K562 (cell line): ENCODE results near the gene LIMS1. TPM values are rescaled to one million over a fixed set of nuclear protein-coding genes. Genes with fewer than 3 reads are reported as not detected.
A peak's percentile ranks its signal among the peaks of the same experiment; 100 is the strongest.

Experiments
- CC2D1A ChIP-seq: fragments of 450-650 bp; IDR thresholded peaks from 2 replicates; pipeline ENCODE4 v1.6.1; 2017; ENCODE audit warnings: mild to moderate bottlenecking
- EP300 ChIP-seq: IDR thresholded peaks from 2 replicates; pipeline ENCODE4 v1.6.1; 2012; ENCODE audit warnings: low read length, improper control_type of control experiment
- FOXJ3 ChIP-seq: sonication (generic); formaldehyde crosslinking; IDR thresholded peaks from 2 replicates; pipeline ENCODE4 v1.4.0; 2020; ENCODE audit warnings: mild to moderate bottlenecking, missing genetic modification reagents
- HDGF ChIP-seq: fragments of 450-650 bp; IDR thresholded peaks from 2 replicates; pipeline ENCODE4 v1.6.1; 2016
- HNRNPLL ChIP-seq: fragments of 200-400 bp; formaldehyde crosslinking; IDR thresholded peaks from 2 replicates; pipeline ENCODE4 v1.6.1; 2017; ENCODE audit warnings: low read length, low read depth, mild to moderate bottlenecking; ENCODE audit not compliant: poor library complexity, severe bottlenecking
- KDM1A ChIP-seq, 2 experiments: fragments of 450-650 bp; IDR thresholded peaks; 2 replicates each; pipeline ENCODE4 v1.6.1; 2016; ENCODE audit warnings: mild to moderate bottlenecking in 2 of 2
- MAFG ChIP-seq: fragments of 450-650 bp; conservative IDR thresholded peaks from 2 replicates; pipeline ENCODE4 v1.6.1; 2016; ENCODE audit warnings: missing genetic modification characterization, missing compliant biosample characterization
- MITF ChIP-seq: IDR thresholded peaks from 2 replicates; pipeline ENCODE4 v1.6.1; 2014; ENCODE audit warnings: antibody characterized with exemption
- POLR2H ChIP-seq: IDR thresholded peaks from 2 replicates; pipeline ENCODE4 v1.6.1; 2016; ENCODE audit warnings: missing genetic modification characterization, low read depth, mild to moderate bottlenecking, control low read depth, missing compliant biosample characterization, moderate library complexity
- RCOR1 ChIP-seq, 2 experiments: IDR thresholded peaks; 2 replicates each; pipeline ENCODE4 v1.6.1; 2012; ENCODE audit warnings: low read depth in 2 of 2, low read length in 2 of 2, borderline replicate concordance in 1 of 2, improper control_type of control experiment in 1 of 2
- SIN3A ChIP-seq, 2 experiments: fragments of 150-350 bp in 1 of 2; IDR thresholded peaks; 2 replicates each; pipeline ENCODE4 v1.6.1; 2011 to 2016; ENCODE audit warnings: borderline replicate concordance in 2 of 2, low read depth in 2 of 2, low read length in 2 of 2, mild to moderate bottlenecking in 2 of 2, moderate library complexity in 2 of 2; ENCODE audit not compliant: control insufficient read depth in 1 of 2
- STAG1 ChIP-seq: sonication (generic); formaldehyde crosslinking; IDR thresholded peaks from 2 replicates; pipeline ENCODE4 v1.5.0; 2020; ENCODE audit warnings: missing genetic modification reagents, borderline replicate concordance
- TBL1XR1 ChIP-seq, 2 experiments: IDR thresholded peaks; 2 replicates each; pipeline ENCODE4 v1.6.1; 2012; ENCODE audit warnings: improper control_type of control experiment in 2 of 2, low read length in 2 of 2, mild to moderate bottlenecking in 1 of 2
- TCF7 ChIP-seq: sonication (generic); IDR thresholded peaks from 2 replicates; pipeline ENCODE4 v1.6.1; 2016; ENCODE audit warnings: antibody characterized with exemption, borderline replicate concordance
- YBX1 ChIP-seq: fragments of 450-650 bp; IDR thresholded peaks from 2 replicates; pipeline ENCODE4 v1.7.1; 2016; ENCODE audit warnings: mild to moderate bottlenecking
- ZNF24 ChIP-seq: fragments of 450-650 bp; IDR thresholded peaks from 2 replicates; pipeline ENCODE4 v1.6.1; 2016
- ZNF347 ChIP-seq: fragments of 450-650 bp; formaldehyde crosslinking; IDR thresholded peaks from 2 replicates; pipeline ENCODE4 v1.4.0; 2020; ENCODE audit warnings: low read depth, mild to moderate bottlenecking, moderate library complexity
- ZNF518B ChIP-seq: fragments of 250-450 bp; sonication (Bioruptor Pico); IDR thresholded peaks from 2 replicates; pipeline ENCODE4 v1.5.0; 2021; ENCODE audit warnings: mild to moderate bottlenecking, moderate library complexity
- ZNF717 ChIP-seq: fragments of 250-450 bp; sonication (Bioruptor Pico); IDR thresholded peaks from 2 replicates; pipeline ENCODE4 v1.5.0; 2021
- polyA plus RNA-seq, 8 experiments: library from polyadenylated mRNA; depleted of rRNA in 4 of 8; stranded (reverse) in 5 of 8; unstranded in 3 of 8; fragments of >200 nt; fragmentation: Nextera tagmentation in 2 of 8; fragmentation: Illumina TruSeq in 1 of 8; extraction: Ambion mirVana in 2 of 8; extraction: Trizol in 1 of 8; gene quantifications; 2 replicates each; pipeline versions ENCODE4 v1.2.1 to v1.2.3, GENCODE V29; 2011 to 2014; ENCODE audit warnings: inconsistent platforms in 1 of 8, missing spikeins in 1 of 8
- total RNA-seq, 7 experiments: library from RNA; depleted of rRNA in 6 of 7; stranded (reverse); fragments of >200 nt in 6 of 7; fragmentation: Illumina TruSeq in 2 of 7; extraction: Trizol in 2 of 7; gene quantifications; 2 replicates each; pipeline versions ENCODE4 v1.2.1 to v1.2.3, GENCODE V29; 2011 to 2021; ENCODE audit warnings: low replicate concordance in 1 of 7
- TF ChIP-seq, protein P1 (sequence below): fragments of 250-450 bp; sonication (Bioruptor Pico); IDR thresholded peaks from 2 replicates; pipeline ENCODE4 v1.8.0; 2021; ENCODE audit warnings: moderate library complexity, mild to moderate bottlenecking, inconsistent platforms
- TF ChIP-seq, protein P2 (sequence below): fragments of 450-650 bp; IDR thresholded peaks from 2 replicates; pipeline ENCODE4 v1.6.1; 2014; ENCODE audit warnings: low read depth, mild to moderate bottlenecking, moderate library complexity, borderline replicate concordance

Gene LIMS1
- total and polyA plus RNA-seq, 9 of the 15 experiments (the other 6 are each of a cell fraction or from before 2014, with no cell fraction given), result 52.8 to 134 (median 81.0) TPM

DNA sequence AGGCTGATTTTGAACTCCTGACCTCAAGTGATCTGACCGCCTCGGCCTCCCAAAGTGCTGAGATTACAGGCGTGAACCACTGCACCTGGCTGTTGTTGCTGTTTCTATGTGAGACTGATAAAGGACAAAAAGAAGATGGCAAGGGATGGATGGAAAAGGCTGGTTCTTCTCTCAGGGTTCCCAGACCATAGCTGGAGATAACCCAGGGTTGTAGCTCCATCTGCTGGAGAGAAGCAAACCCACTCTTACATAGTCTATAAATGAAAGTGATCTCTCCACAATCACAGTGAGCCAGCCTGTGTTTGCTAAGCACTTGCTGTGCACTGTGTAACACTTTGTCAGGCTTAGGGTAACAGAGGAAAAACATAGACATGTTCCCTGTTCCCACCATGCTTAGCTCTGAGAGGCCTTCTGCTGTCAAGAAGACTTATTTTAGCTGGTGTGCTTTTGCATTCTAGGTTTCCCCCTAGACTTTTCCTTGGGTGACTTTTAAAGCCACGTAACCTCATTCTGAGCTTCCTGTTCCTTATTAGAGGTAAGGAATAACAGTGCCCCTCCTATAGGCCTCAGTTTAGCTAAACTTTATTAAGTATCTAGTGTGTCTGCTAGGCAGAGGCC is 49.7 kb downstream of the LIMS1 start (continued):
- TF ChIP-seq STAG1 (CRISPR knock-in tag), result 0 out of 2 replicates have a peak, but pooled peaks have one; percentile 46
- TF ChIP-seq, protein P1, sequence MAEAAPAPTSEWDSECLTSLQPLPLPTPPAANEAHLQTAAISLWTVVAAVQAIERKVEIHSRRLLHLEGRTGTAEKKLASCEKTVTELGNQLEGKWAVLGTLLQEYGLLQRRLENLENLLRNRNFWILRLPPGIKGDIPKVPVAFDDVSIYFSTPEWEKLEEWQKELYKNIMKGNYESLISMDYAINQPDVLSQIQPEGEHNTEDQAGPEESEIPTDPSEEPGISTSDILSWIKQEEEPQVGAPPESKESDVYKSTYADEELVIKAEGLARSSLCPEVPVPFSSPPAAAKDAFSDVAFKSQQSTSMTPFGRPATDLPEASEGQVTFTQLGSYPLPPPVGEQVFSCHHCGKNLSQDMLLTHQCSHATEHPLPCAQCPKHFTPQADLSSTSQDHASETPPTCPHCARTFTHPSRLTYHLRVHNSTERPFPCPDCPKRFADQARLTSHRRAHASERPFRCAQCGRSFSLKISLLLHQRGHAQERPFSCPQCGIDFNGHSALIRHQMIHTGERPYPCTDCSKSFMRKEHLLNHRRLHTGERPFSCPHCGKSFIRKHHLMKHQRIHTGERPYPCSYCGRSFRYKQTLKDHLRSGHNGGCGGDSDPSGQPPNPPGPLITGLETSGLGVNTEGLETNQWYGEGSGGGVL (CRISPR knock-in tag), result no peak
- no peak for TF ChIP-seq POLR2H (tag)
- no peak for TF ChIP-seq EP300
- TF ChIP-seq ZNF518B (CRISPR knock-in tag), result no peak
- TF ChIP-seq, protein P2, sequence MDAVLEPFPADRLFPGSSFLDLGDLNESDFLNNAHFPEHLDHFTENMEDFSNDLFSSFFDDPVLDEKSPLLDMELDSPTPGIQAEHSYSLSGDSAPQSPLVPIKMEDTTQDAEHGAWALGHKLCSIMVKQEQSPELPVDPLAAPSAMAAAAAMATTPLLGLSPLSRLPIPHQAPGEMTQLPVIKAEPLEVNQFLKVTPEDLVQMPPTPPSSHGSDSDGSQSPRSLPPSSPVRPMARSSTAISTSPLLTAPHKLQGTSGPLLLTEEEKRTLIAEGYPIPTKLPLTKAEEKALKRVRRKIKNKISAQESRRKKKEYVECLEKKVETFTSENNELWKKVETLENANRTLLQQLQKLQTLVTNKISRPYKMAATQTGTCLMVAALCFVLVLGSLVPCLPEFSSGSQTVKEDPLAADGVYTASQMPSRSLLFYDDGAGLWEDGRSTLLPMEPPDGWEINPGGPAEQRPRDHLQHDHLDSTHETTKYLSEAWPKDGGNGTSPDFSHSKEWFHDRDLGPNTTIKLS, result no peak
- no peak for TF ChIP-seq YBX1
- peak in 1 of 2 experiments; percentile 20; a peak in 1 of 4 replicates for TF ChIP-seq RCOR1 (IDR thresholded peaks at IDR 0.05; ENCODE audit: borderline replicate concordance in 1 of 2, low read depth in 2 of 2, low read length in 2 of 2)
- TF ChIP-seq TCF7, result no peak
- no peak for TF ChIP-seq SIN3A (IDR thresholded peaks at IDR 0.05; ENCODE audit: borderline replicate concordance in 2 of 2, control insufficient read depth in 1 of 2, low read depth in 2 of 2, low read length in 2 of 2)
- TF ChIP-seq CC2D1A, result peak; percentile 64; the same call in 1 of the 2 replicates
- TF ChIP-seq KDM1A (IDR thresholded peaks at IDR 0.05), result peak; percentile 30 to 49; a peak in 2 of 4 replicates
- TF ChIP-seq HDGF, result no peak
- TF ChIP-seq HNRNPLL, result no peak
- TF ChIP-seq ZNF24, result 0 out of 2 replicates have a peak, but pooled peaks have one; percentile 27
- no peak for TF ChIP-seq MITF
- no peak for TF ChIP-seq FOXJ3
- TF ChIP-seq ZNF717 (CRISPR knock-in tag), result no peak
- no peak for TF ChIP-seq MAFG (tag)
- no peak for TF ChIP-seq ZNF347
- TF ChIP-seq TBL1XR1 (IDR thresholded peaks at IDR 0.05; ENCODE audit: low read length in 2 of 2), result peak in 1 of 2 experiments; percentile 32; a peak in 1 of 4 replicates
